RWPE1 (cell line): ENCODE measurements around the gene ADCK1.
A peak's percentile ranks its signal among the peaks of the same experiment; 100 is the strongest.

Source experiments
- CTCF ChIA-PET: fragments of 350-600 bp; sonication (Branson Sonifier 250); formaldehyde crosslinking; extraction: SDS; loops from one replicate; lab custom pipeline; 2021; lab: Yijun Ruan, JAX
- POLR2A ChIA-PET: fragments of 400-600 bp; formaldehyde crosslinking; extraction: SDS; loops from one replicate; lab custom pipeline; 2020; ENCODE audit warnings: antibody characterized with exemption; ENCODE audit not compliant: low non-redundant PET; lab: Yijun Ruan, JAX
- DNase-seq: peaks from one replicate; pipeline ENCODE4 v3.0.0; 2012; ENCODE audit warnings: low spot score
- H3K27ac ChIP-seq: fragments of 450-650 bp; 2 replicates; pipeline ENCODE4 v1.5.1; 2017
- CTCF ChIP-seq: fragments of 450-650 bp; conservative IDR thresholded peaks from 2 replicates; pipeline ENCODE4 v1.5.1; 2017; ENCODE audit warnings: low read depth, mild to moderate bottlenecking

The ADCK1 gene

GRCh38 chr14:77961847-77962580 is 162.1 kb downstream of the ADCK1 start:
- POLR2A ChIA-PET = no interaction called here
- no peak for TF ChIP-seq CTCF
- no peak overlapping the region for H3K27ac ChIP-seq
- DNase-seq = no peak
- CTCF ChIA-PET = interaction anchor here (0.8 kb wide), 1 partner anchor 735 kb away, joined by 3 read pairs; no protein-coding TSS in a partner anchor

- no peak for TF ChIP-seq CTCF
- POLR2A ChIA-PET = no interaction called here
Measured at GRCh38 chr14:77962731-77963520, 163.0 kb downstream of the ADCK1 start.

GRCh38 chr14:77964586-77964985 is 164.7 kb downstream of the ADCK1 start:
- DNase-seq = no peak
- no peak overlapping the region for H3K27ac ChIP-seq
- ChIA-PET CTCF (no interaction called here), POLR2A (no interaction called here)
- no peak for TF ChIP-seq CTCF

More at GRCh38 chr14:77962731-77963520, 163.0 kb downstream of the ADCK1 start:
- H3K27ac ChIP-seq = no peak overlapping the region
- CTCF ChIA-PET = no interaction called here
- no peak for DNase-seq

GRCh38 chr14:77965050-77965449 is 165.1 kb downstream of the ADCK1 start:
- POLR2A ChIA-PET = no interaction called here
- TF ChIP-seq CTCF = no peak
- CTCF ChIA-PET = no interaction called here
- H3K27ac ChIP-seq = no peak overlapping the region
- no peak for DNase-seq

- DNase-seq = peak; percentile 38
- POLR2A ChIA-PET = no interaction called here
- CTCF ChIA-PET = no interaction called here
- no peak overlapping the region for H3K27ac ChIP-seq
- TF ChIP-seq CTCF = no peak
Measured at GRCh38 chr14:77965919-77966435, 166.1 kb downstream of the ADCK1 start.

- CTCF ChIA-PET = no interaction called here
- no peak for TF ChIP-seq CTCF
- no peak overlapping the region for H3K27ac ChIP-seq
- POLR2A ChIA-PET = no interaction called here
- DNase-seq = no peak
Measured at GRCh38 chr14:77967110-77967509, 167.2 kb downstream of the ADCK1 start.
